Esophagus squamous epithelium (tissue), 4 donors: ENCODE results near the gene SPEM3.

Source experiments
- CTCF ChIP-seq, 6 experiments: fragments of 450-650 bp in 4 of 6; fragments of 200-600 bp in 2 of 6; sonication (generic) in 2 of 6; IDR thresholded peaks; one replicate each; pipeline ENCODE4 v1.5.1; 2016 to 2019; ENCODE audit warnings: antibody characterized with exemption in 6 of 6, mild to moderate bottlenecking in 4 of 6, moderate library complexity in 4 of 6
- POLR2A ChIP-seq, 4 donors: fragments of 450-650 bp; IDR thresholded peaks; one replicate each; pipeline ENCODE4 v1.6.1; 2017; ENCODE audit warnings: antibody characterized with exemption in 4 of 4, mild to moderate bottlenecking in 4 of 4, moderate library complexity in 3 of 4

DNA sequence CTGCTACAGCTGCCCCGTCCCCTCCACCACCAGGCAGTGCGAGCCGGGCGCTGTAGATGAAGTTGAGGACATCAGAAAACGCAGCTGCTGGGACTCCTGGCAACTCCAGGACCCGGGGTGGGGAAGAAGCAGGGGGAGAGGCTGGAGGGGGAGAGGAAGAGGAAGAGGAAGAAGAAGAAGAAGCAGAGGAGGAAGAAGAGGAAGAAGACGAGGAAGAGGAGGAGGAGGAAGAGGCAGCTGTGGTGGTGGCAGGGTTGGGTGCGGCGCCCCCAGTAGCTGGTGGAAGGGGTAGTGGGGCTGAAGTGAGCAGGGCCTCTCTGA is 37.6 kb downstream of the SPEM3 start:
- TF ChIP-seq CTCF (IDR thresholded peaks at IDR 0.05) (no peak), POLR2A (IDR thresholded peaks at IDR 0.05) (no peak)
